HEK293 (cell line): ENCODE measurements around the gene MACROD1.

ENCODE experiments used
- CTCF ChIP-seq: fragments of 450-650 bp; formaldehyde crosslinking; IDR thresholded peaks from 2 replicates; pipeline ENCODE4 v1.5.1; 2016; ENCODE audit warnings: missing biosample characterization, missing genetic modification characterization
- PBX3 ChIP-seq: sonication (generic); formaldehyde crosslinking; IDR thresholded peaks from 2 replicates; pipeline ENCODE4 v1.8.1; 2022; ENCODE audit warnings: mild to moderate bottlenecking, moderate library complexity, missing genetic modification reagents
- SALL2 ChIP-seq: fragments of 450-650 bp; formaldehyde crosslinking; IDR thresholded peaks from 2 replicates; pipeline ENCODE4 v1.5.0; 2017; ENCODE audit warnings: missing biosample characterization, mild to moderate bottlenecking, missing genetic modification characterization, borderline replicate concordance
- ZBTB48 ChIP-seq: fragments of 450-650 bp; formaldehyde crosslinking; IDR thresholded peaks from 2 replicates; pipeline ENCODE4 v1.5.1; 2016; ENCODE audit warnings: missing biosample characterization, missing genetic modification characterization
- ZFP41 ChIP-seq: fragments of 450-650 bp; formaldehyde crosslinking; IDR thresholded peaks from 2 replicates; pipeline ENCODE4 v1.5.1; 2016; ENCODE audit warnings: missing biosample characterization, missing genetic modification characterization, borderline replicate concordance
- ZNF76 ChIP-seq: fragments of 450-650 bp; formaldehyde crosslinking; IDR thresholded peaks from 2 replicates; pipeline ENCODE4; 2016; ENCODE audit warnings: low read depth, missing biosample characterization, missing genetic modification characterization, borderline replicate concordance

- TF ChIP-seq CTCF: no peak
- TF ChIP-seq PBX3: no peak
- no peak for TF ChIP-seq SALL2 (tag by site-specific recombination)
- no peak for TF ChIP-seq ZBTB48 (tag by site-specific recombination)
- no peak for TF ChIP-seq ZFP41 (tag by site-specific recombination)
- TF ChIP-seq ZNF76: no peak
Measured at GRCh38 chr11:64150051-64150450, 15.9 kb downstream of the MACROD1 start.
